B cell (primary cell): ENCODE measurements around the gene MAN2A2. TPM values are rescaled to one million over a fixed set of nuclear protein-coding genes. Genes with fewer than 3 reads are reported as not detected.
A peak's percentile ranks its signal among the peaks of the same experiment; 100 is the strongest.

Source experiments
- ATAC-seq: fragments of 200-7000 bp; cut with Tn5 transposase; one replicate; pipeline ENCODE4 v1.10.0; 2021; ENCODE audit warnings: low read depth, mild to moderate bottlenecking, moderate number of reproducible peaks, moderate library complexity
- CTCF ChIA-PET: fragments of 350-600 bp; sonication (Branson Sonifier 250); formaldehyde crosslinking; loops from one replicate; lab custom pipeline; 2021; ENCODE audit warnings: antibody characterized with exemption, inconsistent platforms; lab: Charles Lee
- POLR2A ChIA-PET: fragments of 350-600 bp; sonication (Branson Sonifier 250); formaldehyde crosslinking; loops from one replicate; lab custom pipeline; 2021; ENCODE audit warnings: antibody characterized with exemption; lab: Charles Lee
- DNase-seq: peaks from one replicate; pipeline ENCODE4 v3.0.0; 2013
- H2AFZ ChIP-seq: 2 replicates; pipeline ENCODE4 v1.6.1; 2012; ENCODE audit warnings: mild to moderate bottlenecking, low read depth, low read length; ENCODE audit not compliant: insufficient read depth, poor library complexity, severe bottlenecking
- H3K27ac ChIP-seq, 2 donors: 1 replicate in 1 of 2; 2 replicates in 1 of 2; pipeline ENCODE4 v1.5.1; 2012 to 2013; ENCODE audit warnings: low read length in 2 of 2, mild to moderate bottlenecking in 2 of 2, moderate library complexity in 1 of 2
- H3K27me3 ChIP-seq, 4 experiments: fragments of 200-600 bp in 1 of 4; sonication (generic) in 1 of 4; replicated peaks in 1 of 4; 1 replicate in 2 of 4; 2 replicates in 2 of 4; pipeline versions ENCODE4 v1.6.1 to v1.7.0; 2013 to 2016; ENCODE audit warnings: low read length in 3 of 4, mild to moderate bottlenecking in 2 of 4, mixed read lengths in 1 of 4, moderate library complexity in 1 of 4; ENCODE audit not compliant: insufficient read depth in 4 of 4, control insufficient read depth in 3 of 4; ENCODE audit errors: control extremely low read depth in 1 of 4
- H3K36me3 ChIP-seq, 2 experiments: replicated peaks in 1 of 2; 1 replicate in 1 of 2; 2 replicates in 1 of 2; pipeline versions ENCODE4 v1.6.1 to v1.7.1; 2013; ENCODE audit warnings: low read length in 1 of 2; ENCODE audit not compliant: insufficient read depth in 2 of 2, control insufficient read depth in 1 of 2; ENCODE audit errors: control extremely low read depth in 1 of 2, extremely low read depth in 1 of 2
- H3K4me1 ChIP-seq, 2 donors: fragments of 200-600 bp in 1 of 2; sonication (generic) in 1 of 2; 1 replicate in 1 of 2; 2 replicates in 1 of 2; pipeline versions ENCODE4 v1.5.1 to v1.6.1; 2013 to 2017; ENCODE audit warnings: low read length in 2 of 2; ENCODE audit not compliant: control insufficient read depth in 2 of 2, insufficient read depth in 2 of 2
- H3K4me2 ChIP-seq: replicated peaks from 2 replicates; pipeline ENCODE3; 2012; ENCODE audit warnings: mild to moderate bottlenecking, low read depth, low read length; ENCODE audit not compliant: poor library complexity, severe bottlenecking
- H3K4me3 ChIP-seq, 5 experiments: fragments of 200-600 bp in 1 of 5; sonication (generic) in 1 of 5; 1 replicate in 3 of 5; 2 replicates in 2 of 5; pipeline versions ENCODE4 v1.5.1 to v1.7.0; 2011 to 2016; ENCODE audit warnings: low read length in 4 of 5, mild to moderate bottlenecking in 4 of 5, low read depth in 2 of 5, control low read depth in 1 of 5, moderate library complexity in 1 of 5; ENCODE audit not compliant: insufficient read depth in 1 of 5; ENCODE audit errors: control extremely low read depth in 1 of 5, extremely low read depth in 1 of 5
- H3K79me2 ChIP-seq: fragments of 200-600 bp; sonication (generic); one replicate; pipeline ENCODE4 v1.6.0; 2016; ENCODE audit warnings: low read length; ENCODE audit not compliant: control insufficient read depth, insufficient read depth
- H3K9ac ChIP-seq: fragments of 200-600 bp; sonication (generic); 2 replicates; pipeline ENCODE4 v1.6.1; 2017; ENCODE audit warnings: mild to moderate bottlenecking, low read length, moderate library complexity
- H3K9me3 ChIP-seq, 3 donors: one replicate each; pipeline versions ENCODE4 v1.6.1 to v1.7.1; 2013; ENCODE audit warnings: low read length in 2 of 3; ENCODE audit not compliant: control insufficient read depth in 2 of 3, insufficient read depth in 1 of 3; ENCODE audit errors: control extremely low read depth in 1 of 3
- H4K20me1 ChIP-seq: 2 replicates; pipeline ENCODE4 v1.6.0; 2012; ENCODE audit warnings: mild to moderate bottlenecking, low read length; ENCODE audit not compliant: insufficient read depth, control insufficient read depth, poor library complexity, severe bottlenecking
- H3K27ac Mint-ChIP-seq: one replicate; pipeline ENCODE4 v1.8.0; 2021; ENCODE audit warnings: mixed read lengths
- H3K27me3 Mint-ChIP-seq: one replicate; pipeline ENCODE4 v1.8.0; 2021; ENCODE audit warnings: mixed read lengths
- H3K4me1 Mint-ChIP-seq: one replicate; pipeline ENCODE4 v1.8.0; 2021; ENCODE audit warnings: mixed read lengths
- H3K4me3 Mint-ChIP-seq: one replicate; pipeline ENCODE4 v1.8.0; 2021; ENCODE audit warnings: mixed read lengths
- H3K9me3 Mint-ChIP-seq: one replicate; pipeline ENCODE4 v1.8.0; 2022; ENCODE audit warnings: mixed read lengths; ENCODE audit not compliant: insufficient read depth
- EZH2 ChIP-seq: IDR thresholded peaks from 2 replicates; pipeline ENCODE4 v1.6.1; 2012; ENCODE audit warnings: borderline replicate concordance, low read depth, mild to moderate bottlenecking, moderate library complexity, low read length; ENCODE audit not compliant: insufficient read depth, poor library complexity, severe bottlenecking
- WGBS: methylation state at CpG from one replicate; pipeline ENCODE4 v1.1.5; 2013; ENCODE audit warnings: missing lambda C conversion rate; ENCODE audit not compliant: insufficient coverage; 5-methylcytosine and 5-hydroxymethylcytosine counted together
- intact Hi-C: fragments of 100-400 bp; cut with micrococcal nuclease; formaldehyde crosslinking; loops from one replicate; pipeline ENCODE4 v1.10.0; 2022
- polyA plus RNA-seq: library from polyadenylated mRNA; depleted of rRNA; stranded (reverse); fragments of >200 nt; gene quantifications from 2 replicates; pipeline ENCODE4 v1.2.3, GENCODE V29; 2012
- total RNA-seq, 2 donors: library from RNA; stranded (reverse); fragments of 120-200 nt in 1 of 2; gene quantifications; 1 replicate in 1 of 2; 2 replicates in 1 of 2; pipeline versions ENCODE4 v1.2.3 to v1.2.4, GENCODE V29; 2013 to 2022
- TF ChIP-seq, protein P1 (sequence below): fragments of 200-600 bp; IDR thresholded peaks from one replicate; pipeline ENCODE4 v1.8.0; 2022; ENCODE audit warnings: antibody characterized with exemption, mild to moderate bottlenecking

The MAN2A2 gene
- total and polyA plus RNA-seq, 2 donors (not counting 1 experiment from before 2014, with no cell fraction given): 180 to 234 TPM

DNA sequence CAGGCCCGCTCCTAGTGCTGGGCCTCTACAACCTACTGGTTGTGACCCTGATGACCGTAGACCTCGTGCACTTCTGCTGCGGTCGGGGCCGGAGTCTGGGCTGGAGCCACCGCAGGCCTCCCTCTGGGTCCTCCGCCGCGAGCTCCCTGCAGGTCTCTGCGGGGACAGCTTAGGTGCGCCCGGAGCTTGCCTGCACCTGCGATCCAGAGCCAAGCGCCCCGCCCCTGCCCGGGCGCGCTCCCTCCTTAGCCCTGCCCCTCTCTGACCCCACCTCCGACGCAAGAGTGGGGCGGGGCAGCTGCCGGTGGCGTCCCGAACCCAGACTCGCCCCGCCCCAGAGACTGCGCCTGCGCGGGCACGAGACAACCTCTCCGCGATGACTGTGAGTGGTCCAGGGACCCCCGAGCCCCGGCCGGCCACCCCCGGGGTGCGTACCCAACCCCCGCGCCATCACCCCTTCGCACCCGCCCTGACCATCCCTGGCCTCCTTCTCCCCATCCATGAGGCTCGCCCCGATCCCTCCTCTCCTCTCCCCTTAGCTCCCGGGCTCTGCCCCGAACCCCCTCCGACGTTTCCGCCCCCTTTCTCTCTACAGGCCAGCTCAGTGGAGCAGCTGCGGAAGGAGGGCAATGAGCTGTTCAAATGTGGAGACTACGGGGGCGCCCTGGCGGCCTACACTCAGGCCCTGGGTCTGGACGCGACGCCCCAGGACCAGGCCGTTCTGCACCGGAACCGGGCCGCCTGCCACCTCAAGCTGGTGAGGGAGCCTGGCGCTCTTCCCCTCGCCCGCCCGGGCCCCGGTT, 32.0 kb downstream of the MAN2A2 start, which contains the start of gene UNC45A:
TSS of gene UNC45A (plus strand) at position 337 of the 803 bp plus-strand sequence. CDS start at position 377, 40 bp downstream.
- ChIA-PET POLR2A (interaction anchor here (0.5 to 6.9 kb wide), 13 partner anchors 9 to 704 kb away, joined by 3 to 66 read pairs (median 5); partner anchors contain the start of genes BLM, FES, MAN2A2 and RCCD1), CTCF (interaction anchor here (0.6 to 9.5 kb wide), 24 partner anchors 9 to 794 kb away, joined by 3 to 260 read pairs (median 5); partner anchors contain the start of genes BLM, FES, GDPGP1 and IQGAP1)
- H3K27me3 Mint-ChIP-seq: no peaks in the 10 kb centered on the region
- peaks cover 35 to 56% of the 10 kb centered on the region in 2 donors for H3K4me1 ChIP-seq
- peak within 1 kb of the TSS; percentile 36 to 87 (median 81) for H3K4me3 ChIP-seq
- H2AFZ ChIP-seq: peak within 1 kb of the TSS; percentile 98
- peak within 1 kb of the TSS; percentile 88 for H3K4me2 ChIP-seq
- H3K27me3 ChIP-seq: no peaks in the 10 kb centered on the region
- peak within 1 kb of the TSS; percentile 53 to 74 for H3K27ac ChIP-seq
- H3K9ac ChIP-seq: peak within 1 kb of the TSS; percentile 77
- H3K79me2 ChIP-seq: peaks cover 14% of the 10 kb centered on the region
- ATAC-seq: peak; percentile 76
- under 1% methylated on average over 62 of the region's 65 CpGs for WGBS
- peaks cover 9% of the 10 kb centered on the region for H4K20me1 ChIP-seq
- peak; percentile 96 for DNase-seq
- peak within 1 kb of the TSS; percentile 99 for H3K4me3 Mint-ChIP-seq
- no peak for TF ChIP-seq EZH2
- TF ChIP-seq, protein P1, sequence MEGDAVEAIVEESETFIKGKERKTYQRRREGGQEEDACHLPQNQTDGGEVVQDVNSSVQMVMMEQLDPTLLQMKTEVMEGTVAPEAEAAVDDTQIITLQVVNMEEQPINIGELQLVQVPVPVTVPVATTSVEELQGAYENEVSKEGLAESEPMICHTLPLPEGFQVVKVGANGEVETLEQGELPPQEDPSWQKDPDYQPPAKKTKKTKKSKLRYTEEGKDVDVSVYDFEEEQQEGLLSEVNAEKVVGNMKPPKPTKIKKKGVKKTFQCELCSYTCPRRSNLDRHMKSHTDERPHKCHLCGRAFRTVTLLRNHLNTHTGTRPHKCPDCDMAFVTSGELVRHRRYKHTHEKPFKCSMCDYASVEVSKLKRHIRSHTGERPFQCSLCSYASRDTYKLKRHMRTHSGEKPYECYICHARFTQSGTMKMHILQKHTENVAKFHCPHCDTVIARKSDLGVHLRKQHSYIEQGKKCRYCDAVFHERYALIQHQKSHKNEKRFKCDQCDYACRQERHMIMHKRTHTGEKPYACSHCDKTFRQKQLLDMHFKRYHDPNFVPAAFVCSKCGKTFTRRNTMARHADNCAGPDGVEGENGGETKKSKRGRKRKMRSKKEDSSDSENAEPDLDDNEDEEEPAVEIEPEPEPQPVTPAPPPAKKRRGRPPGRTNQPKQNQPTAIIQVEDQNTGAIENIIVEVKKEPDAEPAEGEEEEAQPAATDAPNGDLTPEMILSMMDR: no peak
- H3K9me3 Mint-ChIP-seq: no peaks in the 10 kb centered on the region
- peaks cover 41% of the 10 kb centered on the region for H3K4me1 Mint-ChIP-seq
- H3K9me3 ChIP-seq: no peaks in the 10 kb centered on the region
- peak within 1 kb of the TSS; percentile 98 for H3K27ac Mint-ChIP-seq
- intact Hi-C loops: loop anchor here (1.0 to 10.0 kb wide), 10 partner anchors 19 to 1240 kb away; partner anchors contain the start of genes AP3S2, BLM, IDH2 and IQGAP1
- H3K36me3 ChIP-seq: peaks cover 3 to 27% of the 10 kb centered on the region in 2 experiments
